ENCODE results near the gene N4BP2.

DNA sequence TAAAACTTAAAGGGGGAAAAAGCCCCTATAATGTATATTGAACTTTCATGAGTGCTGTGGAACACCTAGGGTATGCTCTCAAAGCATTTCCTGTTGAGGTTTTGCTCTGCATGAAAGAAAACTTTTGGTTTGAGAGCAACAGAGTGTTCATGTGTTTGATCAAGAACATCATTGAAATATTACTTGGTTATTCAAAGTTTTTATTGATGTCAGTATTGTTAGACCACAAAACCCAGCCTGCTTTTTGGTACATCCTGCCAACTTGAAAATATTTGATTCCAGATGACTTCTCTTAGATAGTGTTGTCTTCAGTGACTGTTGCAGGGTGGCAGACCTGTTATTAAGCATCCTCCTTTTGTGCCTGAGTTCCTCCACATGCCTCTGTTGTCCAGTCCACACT lies 68.0 kb downstream of the N4BP2 start:
- TF ChIP-seq, protein P1, sequence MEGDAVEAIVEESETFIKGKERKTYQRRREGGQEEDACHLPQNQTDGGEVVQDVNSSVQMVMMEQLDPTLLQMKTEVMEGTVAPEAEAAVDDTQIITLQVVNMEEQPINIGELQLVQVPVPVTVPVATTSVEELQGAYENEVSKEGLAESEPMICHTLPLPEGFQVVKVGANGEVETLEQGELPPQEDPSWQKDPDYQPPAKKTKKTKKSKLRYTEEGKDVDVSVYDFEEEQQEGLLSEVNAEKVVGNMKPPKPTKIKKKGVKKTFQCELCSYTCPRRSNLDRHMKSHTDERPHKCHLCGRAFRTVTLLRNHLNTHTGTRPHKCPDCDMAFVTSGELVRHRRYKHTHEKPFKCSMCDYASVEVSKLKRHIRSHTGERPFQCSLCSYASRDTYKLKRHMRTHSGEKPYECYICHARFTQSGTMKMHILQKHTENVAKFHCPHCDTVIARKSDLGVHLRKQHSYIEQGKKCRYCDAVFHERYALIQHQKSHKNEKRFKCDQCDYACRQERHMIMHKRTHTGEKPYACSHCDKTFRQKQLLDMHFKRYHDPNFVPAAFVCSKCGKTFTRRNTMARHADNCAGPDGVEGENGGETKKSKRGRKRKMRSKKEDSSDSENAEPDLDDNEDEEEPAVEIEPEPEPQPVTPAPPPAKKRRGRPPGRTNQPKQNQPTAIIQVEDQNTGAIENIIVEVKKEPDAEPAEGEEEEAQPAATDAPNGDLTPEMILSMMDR (IDR thresholded peaks at IDR 0.05; ENCODE audit: poor library complexity) = no peak
- no peak for TF ChIP-seq EZH2 (IDR thresholded peaks at IDR 0.05; ENCODE audit: borderline replicate concordance)

Data from hepatocyte (in vitro differentiated cells).